NCI-H1092 treated with DMSO at 0.1 percent for 48 hours (cell line): ENCODE measurements around the gene RHOG.
"Not testable (repeated sequence)": the region's sequence is repeated elsewhere in the genome, so short reads cannot be mapped to it uniquely, and the experiment has no call there.

Experiments used
- DNase-seq: peaks from one replicate; lab custom pipeline; 2025; lab: John Stamatoyannopoulos, UW

Gene RHOG

DNA sequence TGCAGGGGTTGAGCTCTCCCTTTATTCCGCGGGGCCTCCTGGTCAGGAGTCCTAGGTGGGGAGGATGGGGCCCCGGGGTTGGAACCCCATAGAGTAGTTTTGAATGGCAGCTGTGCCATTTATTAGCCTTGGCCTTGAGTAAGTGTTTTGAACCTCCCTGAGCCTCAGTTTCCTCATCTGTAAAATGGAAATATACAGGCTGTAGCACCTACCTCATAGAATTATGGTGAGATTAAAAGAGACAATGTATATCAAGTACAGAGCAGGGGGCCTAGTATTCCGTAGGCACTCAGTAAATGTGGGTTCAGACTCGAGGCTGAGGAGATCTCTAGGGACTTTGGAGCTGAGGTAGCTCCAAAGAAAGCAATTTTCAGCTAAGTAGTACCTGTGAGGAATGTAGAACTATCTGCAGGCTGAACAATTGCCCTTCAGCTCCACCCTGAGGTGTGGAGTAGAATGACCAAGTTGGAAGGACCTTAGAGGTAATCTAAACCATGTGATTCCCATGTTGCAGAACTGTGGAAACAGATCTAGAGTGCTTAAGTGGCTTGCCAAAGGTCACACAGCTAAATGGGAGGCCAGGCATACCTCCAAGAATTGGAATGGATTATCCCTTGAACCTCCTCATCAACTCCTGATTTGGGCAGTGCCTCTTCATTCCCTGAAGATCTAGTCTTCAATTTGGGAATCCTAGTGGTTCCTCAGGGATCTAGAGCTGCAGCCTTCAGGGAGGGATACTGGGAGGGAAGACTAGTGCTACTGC lies 31.7 kb downstream of the RHOG start:
- DNase-seq: no peak

DNA sequence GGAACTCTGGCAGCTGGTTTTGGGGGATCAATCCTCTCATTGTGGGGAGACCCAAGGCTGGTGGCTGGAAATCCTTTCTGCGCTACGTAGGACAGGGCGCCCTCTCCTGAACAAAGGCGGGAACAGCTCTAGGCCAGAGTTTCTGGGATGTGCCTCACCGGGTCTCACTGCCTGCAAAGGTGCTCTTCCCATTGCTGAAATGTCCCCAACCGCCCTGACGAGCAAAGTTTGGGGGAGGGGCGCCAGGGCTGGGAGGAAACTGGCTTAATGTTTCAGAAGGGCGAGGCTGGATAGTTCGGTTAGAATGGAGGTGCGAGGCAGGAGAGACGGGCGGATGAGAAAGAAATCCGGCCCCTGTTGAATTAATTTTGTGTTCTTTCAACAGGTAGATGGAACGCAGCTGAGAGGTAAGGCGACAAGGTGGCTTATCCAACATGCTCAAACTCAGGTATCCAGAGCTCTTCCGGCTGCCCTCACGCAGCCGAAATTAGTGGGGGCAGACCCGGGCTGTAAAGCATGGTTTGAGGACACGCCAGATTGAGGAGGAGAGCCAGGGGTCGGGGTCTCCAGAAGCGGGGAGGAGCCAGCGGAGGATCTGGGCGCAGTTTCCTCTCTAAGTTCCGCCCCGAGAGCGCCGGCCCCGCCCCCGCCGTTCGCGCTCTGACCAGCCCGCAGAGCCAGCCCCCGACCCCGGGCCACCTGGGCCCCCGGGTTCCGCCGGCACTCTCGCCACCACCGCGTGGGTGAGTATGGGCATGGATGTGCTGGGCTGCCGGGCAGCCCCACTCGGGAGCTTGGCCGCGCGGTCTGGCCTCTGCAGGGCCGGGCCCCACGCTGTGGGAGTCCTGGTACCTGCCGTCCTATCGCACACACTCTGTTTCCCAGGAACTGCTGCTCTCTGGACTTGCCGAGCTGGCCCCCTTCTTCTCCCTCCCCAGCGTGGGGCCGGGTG lies 32.6 kb downstream of the RHOG start, which contains the start of gene PGAP2:
TSS of gene PGAP2 (plus strand) at position 652 of the 952 bp plus-strand sequence. CDS start 2,700 bp downstream, outside the sequence.
- peak; percentile 57 for DNase-seq

DNA sequence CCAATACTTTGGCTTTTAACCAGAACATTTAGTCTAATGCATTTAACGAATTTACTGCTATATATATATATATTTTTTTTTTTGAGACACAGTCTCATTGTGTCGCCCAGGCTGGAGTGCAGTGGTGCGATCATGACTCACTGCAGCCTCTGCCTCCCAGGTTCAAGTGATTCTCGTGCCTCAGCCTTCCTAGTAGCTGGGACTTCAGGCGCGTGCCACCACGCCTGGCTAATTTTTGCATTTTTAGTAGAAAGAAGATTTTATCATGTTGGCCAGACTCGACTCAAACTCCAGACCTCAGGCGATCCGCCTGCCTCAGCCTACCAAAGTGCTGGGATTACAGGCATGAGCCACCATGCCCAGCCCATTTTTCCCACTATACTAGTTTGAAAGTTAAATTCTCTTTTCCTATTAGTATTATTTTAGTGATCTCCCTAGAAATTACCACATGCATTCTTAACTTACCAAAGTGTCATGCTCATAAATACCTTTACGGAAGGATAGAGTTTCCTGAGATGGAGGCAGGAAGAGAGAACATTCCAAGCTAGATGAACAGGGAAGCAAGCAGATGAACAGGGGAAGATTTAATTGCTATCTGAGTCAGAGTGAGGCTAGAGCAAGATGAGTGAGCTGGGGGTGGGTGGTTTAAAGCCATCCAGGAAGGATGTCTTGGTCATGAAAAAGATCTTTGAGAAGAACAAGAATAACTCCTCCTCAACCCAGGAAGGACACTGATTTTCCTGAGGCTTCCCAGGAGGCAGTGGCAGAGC lies 36.8 kb downstream of the RHOG start:
- no peak for DNase-seq

DNA sequence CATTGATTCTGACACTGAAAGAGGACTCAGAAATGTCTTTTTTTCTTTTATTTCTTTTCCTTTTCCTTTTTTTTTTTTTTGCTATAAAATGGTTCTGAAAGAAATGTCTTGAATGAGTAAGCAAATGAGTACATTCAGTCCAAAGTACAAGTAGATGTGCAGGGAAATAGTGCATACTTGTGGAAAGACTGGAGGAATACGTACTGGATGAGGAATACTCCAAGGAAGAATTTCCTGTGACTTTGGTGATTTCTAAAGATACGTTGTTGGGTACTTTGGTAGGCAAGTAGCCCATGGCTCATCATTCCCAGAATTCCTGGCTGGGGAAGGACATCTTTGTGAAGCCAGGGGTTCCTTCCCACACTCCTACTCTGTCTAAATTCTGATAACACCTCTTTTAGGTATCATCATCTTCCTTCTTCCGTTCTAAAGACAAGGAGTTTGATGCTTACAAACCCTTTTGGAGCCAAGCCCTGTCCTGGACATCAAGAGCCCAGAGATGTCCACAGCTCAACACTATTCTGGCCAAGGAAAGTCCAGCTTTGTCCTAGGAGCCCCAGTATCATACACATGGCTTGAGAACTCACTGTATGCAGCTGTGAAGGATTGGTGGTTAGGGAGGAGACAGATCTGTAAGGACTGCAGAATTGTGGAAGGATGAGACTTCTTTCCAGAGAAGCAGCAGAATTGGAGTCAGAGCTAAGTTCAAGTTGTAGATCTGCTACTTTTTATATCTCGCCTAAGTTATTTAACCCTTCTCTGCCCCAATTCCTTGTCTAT lies 38.6 kb downstream of the RHOG start:
- DNase-seq: no peak

DNA sequence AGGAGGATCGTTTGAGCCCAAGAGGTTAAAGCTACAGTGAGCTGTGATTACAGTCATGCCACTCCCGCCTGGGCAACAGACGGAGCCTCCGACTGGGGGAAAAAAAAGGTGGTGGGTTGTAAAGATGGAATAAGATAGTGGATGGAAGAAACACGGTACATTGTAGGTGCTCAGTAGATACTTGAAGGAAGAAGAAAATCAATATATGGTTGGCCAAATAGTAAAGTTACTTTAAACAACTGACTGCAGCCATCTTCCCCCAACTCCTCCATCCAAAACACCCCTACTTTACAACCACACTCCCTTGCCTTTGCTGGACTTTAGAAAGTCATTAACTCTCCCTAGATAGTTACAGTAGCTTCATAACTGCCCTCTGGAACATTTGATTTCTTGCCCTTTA lies 40.9 kb downstream of the RHOG start:
- DNase-seq: no peak

DNA sequence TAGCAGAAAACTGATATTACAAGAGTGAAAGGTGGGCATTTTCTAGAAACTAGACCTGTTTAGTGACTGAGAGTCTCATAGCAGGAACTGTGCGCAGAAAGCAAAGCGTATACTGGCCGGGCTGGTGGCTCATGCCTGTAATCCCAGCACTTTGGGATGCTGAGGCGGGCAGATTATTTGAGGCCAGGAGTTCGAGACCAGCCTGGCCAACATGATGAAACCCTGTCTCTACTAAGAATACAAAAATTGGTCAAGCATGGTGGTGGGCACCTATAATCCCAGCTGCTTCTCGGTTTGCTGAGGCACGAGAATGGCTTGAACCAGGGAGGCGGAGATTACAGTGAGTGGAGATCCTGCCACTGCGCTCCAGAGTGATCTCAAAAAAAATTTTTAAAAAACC lies 41.6 kb downstream of the RHOG start:
- no peak for DNase-seq

DNA sequence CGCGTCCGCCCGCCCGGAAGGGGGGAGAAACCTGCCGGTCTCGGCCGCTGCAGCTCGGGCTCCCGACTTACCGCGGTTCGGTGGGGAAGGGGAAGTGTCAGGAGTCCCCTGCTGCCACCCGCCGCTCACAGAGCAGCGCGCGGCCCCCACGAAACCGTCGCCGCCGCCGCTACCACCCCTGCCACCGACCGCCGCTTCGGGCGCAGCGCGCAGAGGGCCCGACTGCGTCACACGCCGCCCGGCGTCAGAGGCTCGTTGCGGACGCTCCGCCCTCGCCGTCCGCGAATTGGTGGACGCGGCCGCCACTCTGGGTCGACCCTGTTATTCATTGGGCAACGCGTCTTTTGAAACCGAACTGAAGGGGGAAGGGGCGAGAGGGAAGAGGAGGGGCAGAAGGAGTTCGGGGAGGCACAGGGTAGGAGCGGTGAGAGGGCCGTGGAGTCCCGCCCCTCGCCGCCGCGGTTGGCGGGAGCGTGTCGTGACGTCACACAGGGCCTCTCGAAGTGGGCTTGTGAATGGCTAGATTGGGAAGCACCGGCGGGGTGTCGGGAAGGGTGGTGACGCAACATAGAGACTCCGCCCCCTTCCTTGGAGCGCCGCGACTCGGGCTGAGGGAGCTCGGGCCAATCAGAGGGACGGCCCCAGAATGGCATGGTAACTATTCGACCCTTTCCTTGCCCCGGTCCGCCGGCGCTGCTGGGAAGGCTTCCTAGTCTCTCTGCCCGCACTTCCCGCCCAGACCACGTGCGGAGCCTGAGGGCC lies 43.2 kb downstream of the RHOG start, which contains the start of gene NUP98:
TSS of gene NUP98 (minus strand) at position 226 of the 762 bp plus-strand sequence. CDS start 15,437 bp downstream, outside the sequence.
- DNase-seq: peak; percentile 99

DNA sequence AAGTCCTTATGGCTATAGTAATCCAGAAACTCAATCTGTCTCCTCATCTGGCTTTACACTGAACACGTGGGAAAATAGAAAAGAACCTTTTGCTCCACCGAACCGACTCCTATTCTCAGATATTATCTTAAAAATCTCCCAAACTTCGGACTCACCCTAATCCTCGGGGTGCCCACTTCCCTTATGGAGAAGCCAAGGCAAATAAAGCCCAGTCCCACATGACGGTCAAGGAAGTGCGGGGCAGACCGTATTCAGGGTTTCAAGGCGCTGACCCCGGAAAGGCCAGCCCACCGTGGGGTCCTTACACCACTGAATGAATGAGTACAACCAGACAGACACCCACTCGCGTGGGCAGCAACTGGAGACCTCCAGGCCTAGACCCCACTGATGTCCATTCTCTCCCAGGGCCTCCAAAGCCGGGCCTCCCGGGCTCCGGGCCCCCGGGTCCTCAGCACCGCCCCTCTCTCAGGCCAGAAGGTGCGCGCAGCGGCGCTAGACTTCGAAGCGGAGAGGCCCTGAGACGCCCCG lies 43.9 kb downstream of the RHOG start:
- DNase-seq: peak; percentile 38

DNA sequence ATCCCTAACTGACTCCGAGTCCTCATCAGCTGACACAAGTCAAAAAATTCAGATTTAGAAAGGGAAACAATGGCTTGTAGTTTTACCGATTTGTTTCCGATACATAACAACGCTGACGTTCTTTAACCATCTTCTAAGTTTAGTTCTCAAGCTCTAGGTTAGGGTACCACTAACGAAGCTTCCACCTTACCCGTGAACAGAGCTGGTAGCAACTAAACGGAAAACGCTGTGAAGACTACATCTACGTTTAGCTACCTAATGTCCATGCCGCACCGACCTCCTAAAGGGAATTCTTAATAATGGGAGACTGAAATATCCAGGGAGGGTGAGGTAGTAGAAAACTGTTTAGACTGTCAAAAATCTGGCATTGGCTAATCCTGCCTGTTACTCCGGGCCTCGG lies 44.4 kb downstream of the RHOG start:
- DNase-seq: no peak

DNA sequence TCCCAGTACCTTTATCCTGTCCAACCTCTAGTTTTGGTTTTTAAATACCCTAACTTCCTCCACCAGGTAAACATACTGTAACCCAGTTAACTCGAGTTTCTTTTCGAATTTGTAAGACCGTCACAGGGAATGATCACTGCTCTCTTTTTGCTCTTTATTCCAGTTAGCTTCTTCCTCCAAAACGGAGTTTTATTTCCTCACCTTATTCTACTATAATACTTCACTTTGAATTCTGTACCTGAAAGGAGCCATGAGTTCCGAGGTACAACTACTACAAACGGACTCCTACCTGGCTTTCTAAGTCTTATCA lies 44.8 kb downstream of the RHOG start:
- no peak for DNase-seq

DNA sequence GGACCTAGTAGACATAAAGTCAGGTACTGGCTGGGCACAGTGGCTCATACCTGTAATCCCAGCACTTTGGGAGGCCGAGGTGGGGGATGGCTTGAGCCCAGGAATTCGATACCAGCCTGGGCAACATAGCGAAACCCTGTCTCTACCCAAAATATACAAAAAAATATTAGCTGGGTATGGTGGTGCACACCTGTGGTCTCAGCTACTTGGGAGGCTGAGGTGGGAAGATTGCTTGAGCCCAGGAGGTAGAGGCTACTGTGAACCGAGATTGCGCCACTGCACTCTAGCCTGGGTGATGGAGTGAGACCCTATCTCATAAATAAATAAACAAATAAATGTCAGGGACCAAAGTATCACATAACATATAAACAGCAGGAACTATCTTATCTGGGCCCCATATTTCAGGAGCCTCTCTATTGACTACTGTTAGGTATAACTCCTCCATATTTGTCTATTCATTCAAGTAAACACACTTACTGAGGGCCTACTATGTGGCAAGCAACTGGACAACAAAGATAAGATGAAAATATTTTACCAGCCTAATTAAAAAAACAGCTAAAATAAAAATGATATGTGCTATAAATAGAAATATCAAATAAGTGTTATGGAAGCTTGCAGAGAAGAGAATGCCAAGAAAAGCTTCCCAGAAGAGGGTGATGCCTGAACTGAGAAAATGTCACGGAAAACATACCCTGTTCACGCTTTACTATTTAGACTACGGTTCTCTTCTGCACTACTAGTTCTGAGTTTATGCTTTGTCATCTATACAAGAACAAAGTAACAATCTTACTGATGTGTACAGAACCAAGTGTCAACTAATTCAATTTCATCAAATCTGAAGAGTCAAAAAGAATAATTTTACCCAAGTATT lies 45.4 kb downstream of the RHOG start:
- DNase-seq: no peak

DNA sequence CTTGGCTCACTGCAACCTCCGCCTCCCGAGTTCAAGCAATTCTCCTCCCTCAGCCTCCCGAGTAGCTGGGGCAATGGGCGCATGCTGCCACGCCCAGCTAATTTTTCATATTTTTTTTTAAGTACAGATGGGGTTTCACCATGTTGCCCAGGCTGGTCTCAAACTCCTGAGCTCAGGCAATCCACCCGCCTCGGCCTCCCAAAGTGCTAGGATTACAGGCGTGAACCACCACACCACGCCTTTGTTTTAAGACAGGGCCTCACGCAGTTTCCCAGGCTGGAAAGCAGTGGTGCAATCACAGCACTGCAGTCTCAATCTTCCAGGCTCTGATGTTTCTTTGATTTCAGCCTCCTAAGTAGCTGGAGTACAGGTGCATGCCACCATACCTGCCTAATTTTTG lies 46.4 kb downstream of the RHOG start:
- not testable (repeated sequence) for DNase-seq

DNA sequence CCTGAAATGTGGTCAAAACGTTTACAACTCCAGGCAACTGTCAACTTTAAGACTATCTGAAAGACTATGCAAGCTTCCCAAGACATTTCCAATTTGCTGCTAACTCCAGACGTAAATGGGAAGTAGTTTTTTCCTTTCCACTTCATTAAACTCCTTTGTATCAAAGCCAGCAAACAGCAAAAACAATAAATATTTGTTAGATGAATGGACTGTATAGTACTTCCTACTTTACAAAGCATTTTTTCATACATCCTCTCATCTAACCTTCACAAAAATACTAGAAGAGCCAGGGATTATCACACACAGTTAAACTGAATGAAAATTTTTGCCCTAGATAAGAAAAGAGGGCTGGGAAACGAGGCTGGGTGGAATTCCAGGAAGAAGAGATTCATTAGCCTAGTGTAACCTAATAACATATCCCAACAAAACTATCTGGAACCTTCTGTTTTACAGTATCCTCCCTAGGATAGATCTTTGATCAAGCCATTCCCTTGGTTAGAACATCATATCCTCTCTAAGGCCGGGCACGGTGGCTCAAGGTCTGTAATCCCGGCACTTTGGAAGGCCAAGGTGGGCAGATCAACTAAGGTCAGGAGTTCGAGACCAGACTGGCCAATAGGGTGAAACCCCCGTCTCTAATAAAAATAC lies 53.9 kb downstream of the RHOG start:
- DNase-seq: no peak

DNA sequence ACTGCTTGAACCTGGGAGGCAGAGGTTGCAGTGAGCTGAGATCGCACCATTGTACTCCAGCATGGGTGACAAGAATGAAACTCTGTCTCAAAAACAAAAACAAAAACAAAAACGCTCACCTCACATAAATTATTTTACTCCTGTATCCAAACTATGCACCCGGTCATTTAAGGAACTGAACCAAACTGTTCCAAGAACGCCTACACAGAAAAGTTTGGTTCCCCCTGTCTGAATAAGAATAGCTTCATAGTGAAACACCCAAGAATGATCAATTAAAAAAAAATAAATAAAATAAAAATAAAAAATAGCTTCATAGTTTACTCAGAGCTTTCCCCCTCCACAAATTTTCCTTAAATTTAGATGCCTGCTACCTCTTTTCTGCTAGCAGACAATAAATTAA lies 57.1 kb downstream of the RHOG start:
- DNase-seq: no peak

DNA sequence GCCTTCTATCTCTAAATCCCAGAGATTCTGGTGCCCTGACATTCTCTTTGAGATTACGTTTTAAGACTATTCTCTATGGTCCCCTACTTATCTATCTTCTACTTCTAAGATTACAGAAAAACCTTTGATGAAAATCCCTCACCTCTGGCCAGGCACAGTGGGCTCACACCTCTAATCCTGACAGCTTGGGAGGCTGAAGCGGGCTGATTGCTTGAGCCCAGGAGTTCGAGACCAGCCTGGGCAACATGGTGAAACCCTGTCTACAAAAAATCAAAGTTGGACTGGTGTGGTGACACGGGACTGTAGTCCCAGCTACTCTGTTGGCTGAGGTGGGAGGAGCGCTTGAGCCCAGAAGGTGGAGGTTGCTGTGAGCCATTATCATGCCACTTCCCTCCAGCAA lies 57.8 kb downstream of the RHOG start:
- DNase-seq: no peak

DNA sequence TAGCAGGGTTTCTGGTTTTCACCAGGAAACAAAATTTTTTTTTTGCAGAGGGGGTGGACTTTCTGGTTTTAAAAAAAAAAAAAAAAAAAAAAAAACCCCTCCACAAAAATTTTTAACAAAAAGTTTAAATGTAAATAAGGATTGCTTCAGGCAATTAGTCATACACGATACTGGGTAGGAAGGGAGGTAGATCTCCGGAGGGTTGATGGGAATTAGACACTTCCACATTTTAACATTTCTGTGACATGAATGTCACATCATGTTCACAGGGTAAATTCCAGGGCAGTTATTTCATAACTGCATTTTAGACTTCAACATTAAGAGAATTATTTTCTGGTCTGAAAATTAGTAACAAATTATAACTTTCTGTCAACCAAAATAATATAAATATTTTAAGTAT lies 59.3 kb downstream of the RHOG start:
- no peak for DNase-seq
